ENCODE data around the gene CAMTA2.

DNA sequence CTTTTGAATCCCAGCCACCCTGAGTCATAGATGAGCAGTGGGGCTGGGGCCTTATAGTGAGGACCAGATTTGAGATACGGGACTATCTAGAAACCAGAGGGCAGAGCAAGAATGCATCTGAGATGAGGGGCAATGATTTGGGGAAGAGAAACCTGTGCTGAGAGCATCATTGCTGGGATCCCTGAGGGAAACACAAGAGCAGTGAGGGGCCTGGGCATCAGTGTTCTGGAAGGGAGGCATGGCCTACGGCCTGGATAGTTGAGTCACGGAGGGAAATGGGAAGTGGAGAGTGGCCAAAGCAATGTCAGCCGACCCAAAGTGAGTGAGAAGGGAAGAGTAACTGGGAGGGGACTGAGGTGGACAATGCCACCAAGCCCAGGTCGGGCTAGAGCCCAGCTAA lies 5.2 kb downstream of the CAMTA2 start:
- no peak for TF ChIP-seq POLR2AphosphoS5 (IDR thresholded peaks at IDR 0.05; ENCODE audit: low read depth, low read length)
- no peak for TF ChIP-seq SIN3A (IDR thresholded peaks at IDR 0.05; ENCODE audit: borderline replicate concordance, insufficient read depth, low read length)
- no peak for TF ChIP-seq TAF1 (IDR thresholded peaks at IDR 0.05; ENCODE audit: borderline replicate concordance, insufficient read depth, low read length)
